Stimulated activated CD4-positive, alpha-beta T cell treated with anti-CD3 and anti-CD28 coated beads, TNF-alpha, amount 100 ng/mL, for 4 hours (primary cell): ENCODE measurements around the gene SUMO1.
A peak's percentile ranks its signal among the peaks of the same experiment; 100 is the strongest.

ENCODE experiments used
- DNase-seq, 3 experiments: peaks; one replicate each; pipeline ENCODE4 v3.0.0-alpha.2; 2020; ENCODE audit warnings: low read depth in 3 of 3

Gene SUMO1

DNA sequence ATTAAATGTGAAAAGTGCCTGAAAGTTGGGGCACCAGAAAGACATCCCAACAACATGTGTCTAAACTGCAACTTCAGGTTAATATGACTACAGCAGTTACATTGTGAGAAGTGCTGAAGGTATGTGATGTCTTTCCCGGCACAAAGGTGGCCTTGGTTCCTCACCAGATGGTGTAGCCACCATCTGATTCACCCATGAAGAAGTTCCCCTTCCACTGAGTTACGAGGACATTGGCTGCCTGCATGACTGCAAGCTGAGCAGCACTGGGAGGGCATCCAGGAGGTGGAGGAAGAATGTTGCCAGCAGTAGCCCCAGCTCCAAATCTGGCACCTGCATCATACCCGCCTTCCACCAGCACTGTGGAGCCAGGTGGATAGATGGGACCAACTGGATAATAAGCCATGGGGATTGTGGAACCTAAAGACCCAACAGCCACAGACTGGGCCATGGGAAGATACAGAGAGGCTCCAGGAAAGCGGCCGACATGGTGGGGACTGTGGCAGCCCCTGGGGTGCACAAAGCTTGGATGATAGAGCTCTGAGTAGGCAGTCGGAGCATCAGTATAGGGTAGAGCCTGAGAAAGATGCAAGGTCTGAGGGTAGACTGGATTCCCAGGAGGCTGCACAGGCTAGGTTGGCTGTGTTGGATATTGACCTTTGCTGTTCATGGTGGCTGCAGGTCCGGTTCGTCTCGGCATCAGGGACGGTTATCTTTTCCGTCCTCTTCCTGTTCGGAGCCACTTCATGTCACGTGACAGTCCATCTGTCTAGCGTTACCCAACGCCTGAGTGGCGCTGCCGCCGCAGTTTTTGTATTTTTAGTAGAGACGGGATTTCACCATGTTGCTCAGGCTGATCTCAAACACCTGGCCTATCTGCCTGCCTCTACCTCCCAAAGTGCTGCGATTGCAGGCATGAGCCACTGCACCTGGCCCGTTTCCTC lies 36.9 kb downstream of the SUMO1 start:
- no peak for DNase-seq

- DNase-seq = no peak
Observed at GRCh38 chr2:202196727-202197126, 41.7 kb downstream of the SUMO1 start.

DNA sequence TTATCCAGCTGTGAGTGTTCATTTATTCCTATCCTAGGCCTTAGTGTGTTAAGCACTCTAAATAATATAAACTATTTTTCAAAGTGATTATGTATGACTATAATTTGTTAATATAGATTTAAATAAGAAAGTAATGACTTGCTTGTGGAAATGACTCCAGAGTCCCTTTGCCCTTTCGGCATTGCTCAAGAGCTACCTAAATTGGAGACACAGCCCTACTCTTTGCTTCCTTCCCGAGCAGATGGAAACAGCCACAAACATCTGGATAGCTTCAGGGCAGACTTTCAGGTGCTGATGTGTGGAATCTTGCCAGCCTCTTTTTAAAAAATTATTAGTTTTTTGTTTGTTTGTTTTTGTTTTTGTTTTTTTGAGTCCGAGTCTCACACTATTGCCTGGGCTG lies 44.0 kb downstream of the SUMO1 start:
- DNase-seq = no peak

- DNase-seq = no peak
Observed at GRCh38 chr2:202193881-202194353, 44.5 kb downstream of the SUMO1 start.

DNA sequence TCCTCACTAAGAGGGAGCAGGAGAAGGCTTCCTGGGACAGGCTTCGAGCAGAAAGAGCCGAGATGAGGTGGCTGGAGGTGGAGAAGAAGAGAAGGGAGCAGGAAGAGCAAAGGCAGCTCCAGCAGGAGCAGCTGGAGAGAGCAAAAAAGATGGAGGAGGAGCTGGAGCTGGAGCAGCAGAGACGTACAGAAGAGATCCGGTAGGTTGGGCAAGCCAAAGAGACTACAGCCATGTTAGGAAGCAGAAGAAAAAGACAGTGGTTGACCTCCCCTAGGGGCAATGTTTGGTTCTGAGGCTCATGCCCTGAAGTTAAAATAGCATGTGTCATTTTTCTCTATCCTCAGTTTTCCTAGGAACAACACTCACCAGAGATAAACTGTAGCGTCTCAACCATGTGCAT lies 45.1 kb downstream of the SUMO1 start:
- no peak for DNase-seq

- DNase-seq = no peak
Observed at GRCh38 chr2:202187570-202187969, 50.8 kb downstream of the SUMO1 start.

DNA sequence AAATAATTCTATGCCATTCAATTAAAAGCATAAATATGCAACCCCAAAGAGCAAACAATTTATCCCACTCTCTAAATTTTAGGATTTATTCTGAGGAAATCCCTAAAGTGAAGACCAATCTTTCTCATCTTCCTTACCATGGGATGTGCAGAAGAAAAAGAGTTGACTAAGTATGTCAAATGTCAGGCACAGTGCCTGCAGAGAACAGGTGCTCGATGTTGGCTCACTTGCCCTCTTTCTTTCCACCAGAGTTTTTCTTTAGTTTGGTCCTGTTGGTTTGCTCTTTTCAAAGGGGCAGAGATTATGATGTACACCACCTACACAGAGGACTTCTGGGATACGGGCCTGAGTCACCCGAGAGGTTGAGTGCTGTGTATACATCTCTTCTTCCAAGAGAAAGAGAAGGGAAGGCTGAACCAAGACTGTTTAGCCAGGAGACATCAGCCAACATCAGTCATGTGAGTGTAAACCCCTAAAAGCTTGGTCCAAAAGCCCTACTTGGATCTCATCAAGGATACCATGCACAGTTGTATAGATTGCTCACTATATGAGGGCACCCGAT lies 51.7 kb downstream of the SUMO1 start:
- DNase-seq = no peak

GRCh38 chr2:202185156-202185555 lies 53.2 kb downstream of the SUMO1 start:
- DNase-seq = no peak

DNA sequence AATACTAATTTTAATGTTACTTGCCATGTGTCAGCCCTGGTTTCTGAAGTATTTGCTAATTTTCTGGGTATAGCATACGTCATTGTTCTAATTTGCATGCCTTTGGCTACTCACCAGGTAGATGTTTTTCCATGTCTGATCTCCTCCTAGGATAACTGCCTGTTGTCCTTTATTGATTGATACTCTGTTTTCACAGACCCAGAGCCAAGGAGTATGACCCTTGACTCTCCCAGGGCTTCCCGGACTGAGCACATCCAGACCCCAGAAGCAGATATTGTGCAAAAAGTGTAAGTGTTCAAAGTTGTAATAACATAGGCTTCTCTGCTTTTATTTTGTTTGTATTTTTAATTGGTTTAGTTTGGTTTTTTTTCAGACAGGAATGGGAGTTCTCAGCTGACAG lies 53.8 kb downstream of the SUMO1 start:
- no peak for DNase-seq

DNA sequence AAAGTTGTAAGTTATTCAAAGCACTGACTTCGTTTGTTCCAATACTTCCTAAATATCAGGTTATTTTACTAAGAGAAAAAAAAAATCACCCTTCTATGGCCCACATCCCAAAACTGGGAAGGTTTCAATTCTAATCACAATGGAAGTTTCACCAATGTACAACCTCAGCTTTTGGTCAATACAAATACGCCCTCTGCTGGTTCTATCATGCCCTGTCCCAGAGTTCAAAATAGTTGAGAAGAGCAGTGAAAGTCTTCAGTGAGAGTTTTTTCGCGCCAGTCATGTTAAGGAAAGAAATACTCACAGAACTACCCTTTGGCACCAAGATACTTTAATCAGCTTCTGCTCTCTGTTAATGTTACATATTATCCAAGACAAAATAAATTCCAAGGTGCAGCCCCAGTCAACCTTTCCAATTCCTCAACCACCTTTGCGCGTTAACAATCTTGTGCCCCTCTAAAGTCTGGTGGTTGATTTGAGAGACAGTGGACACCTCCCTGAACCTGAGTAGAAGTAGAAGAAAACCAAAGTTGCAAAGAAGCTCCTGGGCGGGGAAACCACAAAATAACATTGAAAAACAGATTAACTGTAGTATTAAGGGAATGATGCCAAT lies 59.9 kb downstream of the SUMO1 start:
- DNase-seq = peak in 2 of 3 experiments; percentile 3 to 28

GRCh38 chr2:202172439-202173211 lies 65.8 kb downstream of the SUMO1 start:
- DNase-seq = peak in 1 of 3 experiments; percentile 15

DNA sequence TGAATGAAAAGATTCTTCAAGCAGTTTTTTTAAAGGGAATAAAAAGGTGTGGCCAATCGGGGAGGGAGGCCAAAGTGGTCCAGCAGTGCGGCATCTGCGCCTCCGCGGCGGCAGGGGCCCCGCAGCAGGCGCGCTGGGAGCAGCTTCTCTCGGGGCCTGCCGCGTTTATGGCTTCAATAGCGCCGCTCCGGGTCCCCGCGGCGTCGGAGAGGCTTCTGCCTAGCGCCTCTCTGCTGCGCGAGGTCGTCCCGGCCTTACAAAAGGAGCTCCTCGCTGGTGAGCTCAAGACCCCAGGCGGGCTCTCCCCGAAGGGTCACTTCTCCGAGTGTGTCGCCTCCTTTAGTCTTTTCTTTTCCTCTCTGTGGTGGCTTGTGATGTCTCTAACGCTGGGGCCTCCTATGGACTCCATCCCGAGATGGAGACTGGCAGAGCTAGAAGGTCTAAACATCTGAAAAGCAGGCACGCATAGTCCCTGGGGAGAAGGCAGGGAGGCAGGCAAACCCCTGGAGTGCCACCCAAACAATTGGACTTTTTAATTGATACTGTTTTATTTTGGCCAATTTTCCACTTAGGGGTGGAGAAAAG lies 67.1 kb downstream of the SUMO1 start:
- DNase-seq = no peak

- DNase-seq = no peak
Observed at GRCh38 chr2:202169832-202170424, 68.5 kb downstream of the SUMO1 start.

DNA sequence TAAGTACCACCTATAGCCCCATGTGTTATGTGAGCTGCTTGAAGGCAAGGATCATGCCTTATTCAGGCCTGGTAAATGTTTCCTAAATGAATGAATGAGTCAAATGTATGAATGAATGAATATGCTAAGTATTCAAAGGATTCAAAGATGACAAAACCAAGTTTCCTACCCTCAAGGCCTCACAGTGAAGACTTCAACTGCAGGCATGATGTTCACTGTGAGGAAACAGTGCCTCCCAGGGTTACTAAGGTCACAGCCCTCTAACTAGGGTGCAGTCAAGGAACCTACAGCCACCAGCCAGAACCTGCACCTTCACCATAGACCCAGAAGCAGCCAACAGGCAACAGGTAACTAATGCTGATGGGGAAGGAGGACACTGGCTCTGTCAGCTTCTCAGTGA lies 69.3 kb downstream of the SUMO1 start:
- DNase-seq = no peak

- no peak for DNase-seq
Observed at GRCh38 chr2:202165945-202166344, 72.5 kb downstream of the SUMO1 start.

GRCh38 chr2:202165208-202165607 lies 73.2 kb downstream of the SUMO1 start:
- no peak for DNase-seq

DNA sequence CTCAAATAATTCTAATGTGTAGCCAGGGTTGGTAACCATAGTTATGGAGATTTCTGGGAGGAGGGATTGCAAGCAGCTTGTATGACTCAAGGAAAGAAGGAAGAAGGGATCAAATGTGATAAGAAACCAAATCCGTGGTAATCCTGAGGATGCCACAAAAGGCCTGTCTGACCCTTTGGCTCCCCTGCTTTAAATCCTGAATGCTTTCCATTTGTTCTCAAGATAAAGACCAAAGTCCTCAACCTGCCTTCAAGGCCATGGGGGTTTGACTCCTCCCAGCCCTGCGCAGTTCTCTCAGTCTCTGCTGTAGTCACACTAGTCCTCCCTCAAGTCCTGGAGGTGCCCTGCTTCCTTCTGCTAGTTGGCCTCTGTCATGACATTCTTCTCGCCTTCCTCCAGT lies 74.0 kb downstream of the SUMO1 start:
- DNase-seq = no peak

- DNase-seq = no peak
Observed at GRCh38 chr2:202161151-202161835, 77.1 kb downstream of the SUMO1 start.

GRCh38 chr2:202158796-202159195 lies 79.6 kb downstream of the SUMO1 start:
- no peak for DNase-seq

DNA sequence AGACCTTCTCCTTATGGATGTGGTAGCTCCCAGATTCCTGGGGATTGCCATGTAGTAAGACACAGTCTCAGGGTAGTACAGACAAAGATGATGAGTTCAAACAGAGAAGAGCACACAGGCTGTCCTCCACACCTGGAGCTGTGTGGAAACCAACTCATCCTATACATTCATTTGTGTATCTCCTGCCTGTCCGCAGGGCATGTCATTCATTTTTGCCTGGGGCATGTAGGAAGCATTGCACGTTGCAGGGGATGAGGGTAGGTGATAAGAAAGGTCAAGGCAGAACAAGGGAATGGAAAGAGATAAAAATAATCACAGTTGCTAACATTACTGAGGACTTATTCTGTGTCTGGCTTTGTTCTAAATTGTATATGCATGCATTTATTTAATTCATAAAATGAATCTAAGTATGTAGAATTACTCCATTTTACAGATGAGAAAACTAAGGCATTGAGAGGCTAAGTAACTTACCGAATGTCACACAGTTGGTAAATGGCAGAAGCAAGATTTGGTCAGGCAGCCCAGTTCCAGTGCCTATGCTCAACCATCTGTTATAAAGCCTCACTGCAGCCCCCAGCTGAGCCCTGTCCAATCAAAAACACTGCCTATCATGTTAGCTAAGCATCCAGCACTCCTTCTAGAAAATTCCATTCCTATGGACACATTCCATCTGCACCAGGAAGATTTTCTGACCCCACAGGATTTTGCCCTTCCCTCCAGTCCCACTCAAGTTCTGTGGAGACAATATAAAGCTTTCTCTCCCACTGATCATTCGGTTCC lies 81.0 kb downstream of the SUMO1 start:
- no peak for DNase-seq
